PFSK-1 (cell line): ENCODE data around the gene ITGA6.

Experiments used
- FOXP2 ChIP-seq: optimal IDR thresholded peaks from 2 replicates; pipeline ENCODE3; 2011; ENCODE audit warnings: borderline replicate concordance, control low read depth, inconsistent platforms; ENCODE audit not compliant: insufficient read depth; ENCODE audit errors: extremely low read length, extremely low read depth
- POLR2AphosphoS5 ChIP-seq: IDR thresholded peaks from 2 replicates; pipeline ENCODE4 v1.6.1; 2012; ENCODE audit warnings: low read depth, mild to moderate bottlenecking, control low read depth, low read length, moderate library complexity
- SIN3A ChIP-seq: IDR thresholded peaks from 2 replicates; pipeline ENCODE4 v1.6.1; 2012; ENCODE audit warnings: mild to moderate bottlenecking, low read length, moderate library complexity, borderline replicate concordance; ENCODE audit not compliant: insufficient read depth
- TAF1 ChIP-seq: IDR thresholded peaks from 2 replicates; pipeline ENCODE4 v1.6.1; 2012; ENCODE audit warnings: low read length, control low read depth, borderline replicate concordance; ENCODE audit not compliant: insufficient read depth
- TF ChIP-seq, protein P1 (sequence below), 2 experiments: IDR thresholded peaks; 2 replicates each; pipeline versions ENCODE4 v1.6.1 to v1.8.0; 2011 to 2012; ENCODE audit warnings: low read depth in 2 of 2, low read length in 2 of 2, control low read depth in 1 of 2, inconsistent platforms in 1 of 2, mild to moderate bottlenecking in 1 of 2, moderate library complexity in 1 of 2; ENCODE audit not compliant: insufficient read depth in 1 of 2

ITGA6 gene

DNA sequence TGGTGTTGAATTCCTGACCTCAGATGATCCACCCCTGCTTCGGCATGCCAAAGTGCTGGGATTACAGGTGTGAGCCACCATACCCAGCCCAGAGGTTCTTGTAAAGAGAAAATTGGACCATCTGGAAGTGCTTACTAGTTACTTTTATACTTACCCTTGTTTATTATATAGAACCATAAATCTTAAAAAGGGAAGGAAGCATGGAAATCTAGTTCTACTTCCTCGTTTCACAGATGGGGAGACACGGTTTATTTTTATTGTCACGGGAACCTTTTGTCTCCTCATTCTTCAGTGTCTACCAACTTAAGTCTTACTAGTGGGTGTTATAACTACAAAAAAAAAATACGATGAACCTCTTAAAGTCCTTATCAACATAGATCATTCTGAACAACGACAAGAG, 82.7 kb downstream of the ITGA6 start:
- TF ChIP-seq FOXP2: no peak
- TF ChIP-seq, protein P1, sequence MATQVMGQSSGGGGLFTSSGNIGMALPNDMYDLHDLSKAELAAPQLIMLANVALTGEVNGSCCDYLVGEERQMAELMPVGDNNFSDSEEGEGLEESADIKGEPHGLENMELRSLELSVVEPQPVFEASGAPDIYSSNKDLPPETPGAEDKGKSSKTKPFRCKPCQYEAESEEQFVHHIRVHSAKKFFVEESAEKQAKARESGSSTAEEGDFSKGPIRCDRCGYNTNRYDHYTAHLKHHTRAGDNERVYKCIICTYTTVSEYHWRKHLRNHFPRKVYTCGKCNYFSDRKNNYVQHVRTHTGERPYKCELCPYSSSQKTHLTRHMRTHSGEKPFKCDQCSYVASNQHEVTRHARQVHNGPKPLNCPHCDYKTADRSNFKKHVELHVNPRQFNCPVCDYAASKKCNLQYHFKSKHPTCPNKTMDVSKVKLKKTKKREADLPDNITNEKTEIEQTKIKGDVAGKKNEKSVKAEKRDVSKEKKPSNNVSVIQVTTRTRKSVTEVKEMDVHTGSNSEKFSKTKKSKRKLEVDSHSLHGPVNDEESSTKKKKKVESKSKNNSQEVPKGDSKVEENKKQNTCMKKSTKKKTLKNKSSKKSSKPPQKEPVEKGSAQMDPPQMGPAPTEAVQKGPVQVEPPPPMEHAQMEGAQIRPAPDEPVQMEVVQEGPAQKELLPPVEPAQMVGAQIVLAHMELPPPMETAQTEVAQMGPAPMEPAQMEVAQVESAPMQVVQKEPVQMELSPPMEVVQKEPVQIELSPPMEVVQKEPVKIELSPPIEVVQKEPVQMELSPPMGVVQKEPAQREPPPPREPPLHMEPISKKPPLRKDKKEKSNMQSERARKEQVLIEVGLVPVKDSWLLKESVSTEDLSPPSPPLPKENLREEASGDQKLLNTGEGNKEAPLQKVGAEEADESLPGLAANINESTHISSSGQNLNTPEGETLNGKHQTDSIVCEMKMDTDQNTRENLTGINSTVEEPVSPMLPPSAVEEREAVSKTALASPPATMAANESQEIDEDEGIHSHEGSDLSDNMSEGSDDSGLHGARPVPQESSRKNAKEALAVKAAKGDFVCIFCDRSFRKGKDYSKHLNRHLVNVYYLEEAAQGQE (IDR thresholded peaks at IDR 0.05; ENCODE audit: insufficient read depth in 1 of 2, low read depth in 2 of 2, low read length in 2 of 2): no peak
- no peak for TF ChIP-seq POLR2AphosphoS5
- TF ChIP-seq SIN3A: no peak
- no peak for TF ChIP-seq TAF1

DNA sequence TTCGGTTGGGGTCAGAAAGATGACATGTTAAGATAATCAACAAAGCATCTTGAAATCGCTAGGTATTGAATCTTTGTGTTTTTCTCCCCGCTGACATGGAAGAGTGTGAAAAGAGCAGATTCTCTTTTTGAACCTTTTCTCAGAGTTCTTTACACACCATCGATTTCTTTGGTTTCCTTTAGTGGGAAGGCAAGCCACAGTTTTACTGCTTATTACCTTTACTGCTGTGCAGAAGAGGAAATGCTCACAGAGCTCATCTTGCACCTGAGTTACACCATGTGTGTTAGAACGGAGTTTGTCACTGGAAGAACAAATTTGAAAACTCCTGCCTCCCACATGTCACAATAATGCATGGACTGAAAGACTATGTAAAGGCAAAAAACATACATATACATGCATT, 83.2 kb downstream of the ITGA6 start:
- TF ChIP-seq TAF1 (no peak), FOXP2 (no peak)

DNA sequence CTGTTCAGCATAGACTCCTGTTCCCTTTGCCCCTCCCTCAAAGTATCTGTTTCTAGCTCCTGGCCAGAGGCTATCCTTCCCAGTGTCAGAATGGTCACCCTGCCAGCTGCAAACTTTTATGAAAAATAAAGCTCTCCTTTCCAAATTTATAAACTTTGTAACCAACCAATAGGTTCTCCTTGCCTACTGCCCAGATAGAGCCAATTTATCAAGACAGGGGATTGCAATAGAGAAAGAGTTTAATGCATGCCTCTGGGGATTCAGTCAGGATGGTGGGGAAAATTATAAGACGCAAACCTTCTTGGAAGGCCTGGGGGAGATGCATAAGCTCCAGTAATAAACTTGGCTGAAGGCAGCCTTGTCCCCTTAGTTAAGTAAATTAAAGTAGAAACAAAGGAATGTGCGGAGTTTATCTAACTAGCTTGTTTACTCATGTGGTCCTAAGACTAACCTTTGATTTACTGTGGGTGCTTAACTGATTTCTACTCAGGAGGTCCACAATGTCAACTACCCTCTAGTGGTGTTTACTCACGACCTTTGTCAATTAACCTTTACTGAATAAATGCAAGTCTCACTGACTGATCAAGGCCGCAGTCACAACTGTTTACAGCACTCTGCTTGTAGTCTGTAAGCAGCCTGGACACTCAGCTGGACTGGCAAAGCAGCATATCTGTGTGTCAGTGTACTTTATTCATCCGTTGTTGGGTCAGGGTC, 85.6 kb downstream of the ITGA6 start:
- TF ChIP-seq TAF1: no peak
- no peak for TF ChIP-seq SIN3A
- TF ChIP-seq POLR2AphosphoS5: no peak
- TF ChIP-seq FOXP2: no peak
- TF ChIP-seq, protein P1 (IDR thresholded peaks at IDR 0.05; ENCODE audit: insufficient read depth in 1 of 2, low read depth in 2 of 2, low read length in 2 of 2): no peak

DNA sequence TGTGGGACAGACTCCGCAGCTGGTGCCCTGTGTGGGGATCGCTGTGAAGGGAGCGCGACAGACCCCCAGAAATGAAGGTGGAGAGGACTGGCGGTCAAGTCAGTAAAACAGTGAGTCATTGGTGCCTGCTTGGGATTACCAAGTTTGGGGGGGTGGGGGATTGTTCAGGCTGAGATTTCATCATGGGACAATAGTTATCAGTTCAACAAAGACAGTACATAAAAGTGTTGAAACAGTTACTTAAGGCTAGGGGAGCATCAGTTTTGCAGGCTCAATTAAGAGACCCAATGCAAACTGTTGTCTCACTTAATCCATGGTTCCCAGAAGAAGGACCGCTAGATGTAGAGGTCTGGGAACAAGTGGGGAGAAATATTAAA, 86.1 kb downstream of the ITGA6 start:
- TF ChIP-seq SIN3A: no peak
- TF ChIP-seq, protein P1 (IDR thresholded peaks at IDR 0.05; ENCODE audit: insufficient read depth in 1 of 2, low read depth in 2 of 2, low read length in 2 of 2): no peak
- TF ChIP-seq TAF1: no peak
- no peak for TF ChIP-seq POLR2AphosphoS5
- no peak for TF ChIP-seq FOXP2

DNA sequence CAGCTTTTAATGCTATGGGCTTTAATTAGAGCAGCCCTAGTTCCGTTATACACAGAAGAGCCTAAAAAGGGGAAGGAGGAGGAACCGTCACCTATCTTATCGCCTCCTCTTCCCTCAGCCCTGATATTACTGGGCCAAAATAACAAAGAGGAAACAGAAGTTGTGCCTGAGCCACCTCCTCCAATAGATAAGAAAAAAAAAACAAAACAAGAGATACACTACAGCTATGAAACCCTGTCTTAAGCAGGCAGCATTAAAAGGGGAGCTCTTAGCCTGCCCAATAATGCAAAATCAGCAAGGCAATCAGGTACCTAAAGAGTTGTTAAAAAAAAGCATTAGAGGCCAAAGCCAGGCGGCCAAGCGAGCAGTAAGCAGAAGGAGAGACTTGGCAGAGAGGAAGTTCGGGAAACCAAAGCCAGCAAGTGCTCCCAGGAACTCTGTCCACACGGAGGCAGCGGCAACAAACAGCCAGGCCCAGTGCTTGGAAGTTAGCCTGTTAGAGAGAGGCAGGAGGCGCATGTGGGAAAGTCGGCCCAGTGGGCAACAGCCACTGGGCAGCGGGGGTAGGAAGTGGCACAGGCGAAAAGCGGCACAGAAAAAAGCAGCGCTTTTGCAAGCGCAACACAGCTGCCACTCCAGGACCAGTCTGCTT, 86.7 kb downstream of the ITGA6 start:
- no peak for TF ChIP-seq FOXP2
- TF ChIP-seq, protein P1 (IDR thresholded peaks at IDR 0.05; ENCODE audit: insufficient read depth in 1 of 2, low read depth in 2 of 2, low read length in 2 of 2): no peak
- TF ChIP-seq SIN3A: no peak
- TF ChIP-seq TAF1: no peak
- no peak for TF ChIP-seq POLR2AphosphoS5
